ENCODE measurements around the gene U2AF2.

Gene U2AF2

GRCh38 chr19:55679343-55680257, 24.8 kb downstream of the U2AF2 start:
- no peaks in the 10 kb centered on the region for H3K27me3 ChIP-seq
- no peaks in the 10 kb centered on the region for H3K9me3 ChIP-seq
- TF ChIP-seq, protein P1, sequence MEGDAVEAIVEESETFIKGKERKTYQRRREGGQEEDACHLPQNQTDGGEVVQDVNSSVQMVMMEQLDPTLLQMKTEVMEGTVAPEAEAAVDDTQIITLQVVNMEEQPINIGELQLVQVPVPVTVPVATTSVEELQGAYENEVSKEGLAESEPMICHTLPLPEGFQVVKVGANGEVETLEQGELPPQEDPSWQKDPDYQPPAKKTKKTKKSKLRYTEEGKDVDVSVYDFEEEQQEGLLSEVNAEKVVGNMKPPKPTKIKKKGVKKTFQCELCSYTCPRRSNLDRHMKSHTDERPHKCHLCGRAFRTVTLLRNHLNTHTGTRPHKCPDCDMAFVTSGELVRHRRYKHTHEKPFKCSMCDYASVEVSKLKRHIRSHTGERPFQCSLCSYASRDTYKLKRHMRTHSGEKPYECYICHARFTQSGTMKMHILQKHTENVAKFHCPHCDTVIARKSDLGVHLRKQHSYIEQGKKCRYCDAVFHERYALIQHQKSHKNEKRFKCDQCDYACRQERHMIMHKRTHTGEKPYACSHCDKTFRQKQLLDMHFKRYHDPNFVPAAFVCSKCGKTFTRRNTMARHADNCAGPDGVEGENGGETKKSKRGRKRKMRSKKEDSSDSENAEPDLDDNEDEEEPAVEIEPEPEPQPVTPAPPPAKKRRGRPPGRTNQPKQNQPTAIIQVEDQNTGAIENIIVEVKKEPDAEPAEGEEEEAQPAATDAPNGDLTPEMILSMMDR (IDR thresholded peaks at IDR 0.05; ENCODE audit: low read depth, low read length) = no peak
- peaks cover 14% of the 10 kb centered on the region for H3K4me1 ChIP-seq
- peaks cover 67% of the 10 kb centered on the region for H3K36me3 ChIP-seq
- DNase-seq = peak; percentile 5
- H3K4me3 ChIP-seq (ENCODE audit: low read depth, low read length) = no peak overlapping the region

DNA sequence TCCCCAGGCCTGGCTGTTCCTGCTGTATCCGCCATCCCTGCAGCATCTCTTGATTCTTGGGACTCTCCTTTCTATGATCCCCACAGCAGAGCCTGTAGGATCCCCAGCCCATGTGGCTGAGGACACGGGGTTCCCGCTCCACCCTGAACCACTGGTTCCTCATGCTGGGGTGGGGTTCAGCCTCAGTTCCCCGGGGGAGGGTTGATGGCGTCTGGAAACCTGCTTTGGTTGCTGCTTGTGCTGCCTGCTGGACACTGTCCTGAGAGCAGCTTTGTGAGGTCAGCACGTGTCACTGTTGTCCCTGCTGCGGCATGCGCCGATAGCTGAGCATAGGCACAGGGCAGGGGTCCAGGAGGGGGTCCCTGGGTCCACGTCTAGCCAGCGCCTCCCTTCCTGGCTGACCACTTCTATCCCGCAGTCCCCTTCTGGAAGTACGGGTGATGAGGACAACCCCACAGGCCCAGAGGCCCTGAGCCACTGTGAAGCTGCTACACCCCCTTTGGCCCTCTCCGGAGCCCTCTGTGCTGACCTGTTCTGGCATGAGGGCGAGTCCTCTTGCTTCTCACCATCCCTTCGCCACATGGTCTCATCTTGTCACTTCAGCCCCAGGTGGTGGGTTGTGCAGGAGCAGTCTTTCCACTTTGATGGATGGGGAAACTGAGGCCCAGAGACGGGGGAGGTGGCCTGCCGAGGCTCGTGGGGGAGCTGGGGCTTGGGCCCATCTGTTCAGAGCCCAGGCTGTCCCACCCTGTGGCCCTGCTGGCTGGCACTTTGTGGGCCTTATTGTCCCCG, 25.7 kb downstream of the U2AF2 start:
- no peak for DNase-seq
- H3K9me3 ChIP-seq = no peaks in the 10 kb centered on the region
- TF ChIP-seq, protein P1 (IDR thresholded peaks at IDR 0.05; ENCODE audit: low read depth, low read length) = no peak
- no peaks in the 10 kb centered on the region for H3K27me3 ChIP-seq
- peaks cover 74% of the 10 kb centered on the region for H3K36me3 ChIP-seq
- no peak overlapping the region for H3K4me3 ChIP-seq (ENCODE audit: low read depth, low read length)
- H3K4me1 ChIP-seq = peaks cover 14% of the 10 kb centered on the region

DNA sequence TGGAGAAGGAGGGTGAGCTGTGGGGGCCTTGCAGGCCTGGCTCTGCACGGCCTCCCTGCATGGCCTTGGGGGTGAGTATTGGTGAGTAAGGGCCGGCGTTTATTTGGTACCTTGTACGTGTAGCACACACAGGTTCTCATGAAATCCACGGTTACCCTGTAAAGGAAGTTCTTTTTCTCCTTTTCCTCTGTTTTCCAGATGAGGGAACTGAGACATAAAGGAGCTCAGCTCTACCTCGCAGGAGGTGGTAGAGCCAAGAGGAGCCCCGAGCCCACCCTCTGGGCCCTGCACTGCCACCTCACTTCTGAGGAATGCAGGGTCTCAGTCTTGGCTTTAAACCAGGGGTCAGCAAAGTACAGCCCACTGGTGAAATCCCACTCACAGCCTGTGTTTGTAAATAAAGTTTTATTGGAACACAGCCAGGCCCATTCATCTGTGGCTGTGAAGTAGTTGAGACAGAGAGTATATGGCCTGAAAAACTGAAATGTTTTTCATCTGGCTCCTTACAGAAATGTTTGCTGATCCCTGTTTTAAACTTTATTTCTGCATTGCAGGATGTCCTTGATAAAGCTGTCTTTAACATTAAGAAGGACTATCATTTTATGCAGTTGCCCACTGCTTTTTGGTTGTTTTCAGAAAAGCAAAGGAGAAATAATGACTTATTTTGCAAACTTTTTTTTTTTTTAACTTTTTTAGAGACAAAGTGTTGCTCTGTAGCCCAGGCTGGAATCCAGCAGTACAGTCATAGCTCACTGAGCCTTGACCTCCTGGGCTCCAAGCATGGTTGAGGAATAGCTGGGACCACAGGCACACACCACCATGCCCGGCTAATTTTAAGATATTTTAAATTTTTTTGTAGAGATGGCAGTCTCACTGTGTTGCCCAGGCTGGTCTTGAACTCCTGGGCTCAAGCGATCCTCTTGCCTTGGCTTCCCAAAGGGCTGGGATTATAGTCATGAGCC, 26.6 kb downstream of the U2AF2 start:
- Histone ChIP-seq H3K4me3 (ENCODE audit: low read depth, low read length) (no peak overlapping the region), H3K36me3 (peaks cover 83% of the 10 kb centered on the region), H3K9me3 (no peaks in the 10 kb centered on the region), H3K27me3 (no peaks in the 10 kb centered on the region), H3K4me1 (peaks cover 14% of the 10 kb centered on the region)
- DNase-seq = no peak
- TF ChIP-seq, protein P1 (IDR thresholded peaks at IDR 0.05; ENCODE audit: low read depth, low read length) = no peak

DNA sequence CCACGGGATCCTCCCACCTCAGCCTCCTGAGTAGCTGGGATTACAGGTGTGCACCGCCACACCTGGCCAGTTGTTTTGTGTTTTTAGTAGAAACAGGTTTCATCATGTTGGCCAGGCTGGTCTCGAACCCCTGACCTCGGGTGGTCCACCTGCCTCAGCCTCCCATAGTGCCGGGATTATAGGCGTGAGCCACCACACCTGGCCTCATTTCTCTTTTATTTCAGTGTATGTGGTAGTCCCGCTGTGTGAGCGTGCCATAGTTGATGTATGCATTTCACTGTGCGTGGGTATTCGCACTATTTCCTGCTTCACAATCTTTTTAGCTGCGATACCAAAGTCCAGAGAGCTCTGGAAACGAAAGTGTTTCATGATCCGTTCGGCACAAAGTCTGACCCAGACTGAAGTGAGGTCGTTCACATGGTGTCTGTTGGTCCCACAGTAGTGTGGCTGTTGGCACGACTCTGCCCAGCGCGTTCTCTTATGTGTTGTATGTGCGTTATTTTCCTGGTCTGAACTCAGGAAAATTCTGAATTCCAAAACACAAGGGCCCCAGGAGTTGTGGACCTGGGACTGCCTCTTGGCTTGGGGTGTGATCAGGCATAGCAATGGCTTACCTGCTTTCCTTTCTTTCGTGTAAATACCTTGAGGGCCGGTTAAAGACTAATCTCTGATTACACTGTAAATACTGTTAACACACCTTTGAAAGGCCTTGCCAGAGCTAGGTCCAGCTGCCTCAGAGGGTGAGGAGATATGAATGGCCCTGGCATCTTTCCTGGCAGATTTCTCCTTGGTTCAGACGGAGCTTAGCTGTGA, 28.8 kb downstream of the U2AF2 start:
- Histone ChIP-seq H3K4me3 (ENCODE audit: low read depth, low read length) (no peak overlapping the region), H3K9me3 (no peaks in the 10 kb centered on the region), H3K27me3 (no peaks in the 10 kb centered on the region), H3K36me3 (peaks cover 77% of the 10 kb centered on the region), H3K4me1 (peaks cover 8% of the 10 kb centered on the region)
- no peak for DNase-seq
- TF ChIP-seq, protein P1 (IDR thresholded peaks at IDR 0.05; ENCODE audit: low read depth, low read length) = no peak

GRCh38 chr19:55684946-55685681, 30.3 kb downstream of the U2AF2 start:
- Histone ChIP-seq H3K4me1 (peaks cover 12% of the 10 kb centered on the region), H3K27me3 (no peaks in the 10 kb centered on the region), H3K4me3 (ENCODE audit: low read depth, low read length) (no peak overlapping the region), H3K9me3 (no peaks in the 10 kb centered on the region), H3K36me3 (peaks cover 76% of the 10 kb centered on the region)
- TF ChIP-seq, protein P1 (IDR thresholded peaks at IDR 0.05; ENCODE audit: low read depth, low read length) = no peak
- peak; percentile 7 for DNase-seq
